Trophoblast cell (in vitro differentiated cells and primary cell): ENCODE measurements around the gene RASGRF1.

ENCODE experiments used
- DNase-seq, 2 donors: peaks; one replicate each; pipeline ENCODE4 v3.0.0-alpha.2; 2016
- H2AFZ ChIP-seq: 2 replicates; pipeline ENCODE4 v1.6.1; 2013; ENCODE audit warnings: low read length, moderate library complexity, mild to moderate bottlenecking; ENCODE audit not compliant: insufficient read depth, poor library complexity
- H2AK5ac ChIP-seq: 2 replicates; pipeline ENCODE4 v1.6.1; 2013; ENCODE audit warnings: mild to moderate bottlenecking, low read length
- H2BK120ac ChIP-seq: 2 replicates; pipeline ENCODE4 v1.6.1; 2013; ENCODE audit warnings: low read length, mild to moderate bottlenecking, moderate library complexity; ENCODE audit not compliant: insufficient read depth, poor library complexity
- H2BK12ac ChIP-seq: 2 replicates; pipeline ENCODE4 v1.6.1; 2013; ENCODE audit warnings: mild to moderate bottlenecking, low read length, moderate library complexity
- H2BK5ac ChIP-seq: 2 replicates; pipeline ENCODE4 v1.6.1; 2013; ENCODE audit warnings: low read length, low read depth, moderate library complexity, mild to moderate bottlenecking; ENCODE audit not compliant: poor library complexity
- H3K14ac ChIP-seq: 2 replicates; pipeline ENCODE4 v1.6.1; 2013; ENCODE audit warnings: mild to moderate bottlenecking, low read length
- H3K18ac ChIP-seq: 2 replicates; pipeline ENCODE4 v1.6.1; 2013; ENCODE audit warnings: mild to moderate bottlenecking, low read length
- H3K23ac ChIP-seq: 2 replicates; pipeline ENCODE4 v1.6.1; 2013; ENCODE audit warnings: low read length
- H3K27ac ChIP-seq: 2 replicates; pipeline ENCODE4 v1.5.1; 2013; ENCODE audit warnings: low read depth, mild to moderate bottlenecking, inconsistent platforms, low read length, moderate library complexity
- H3K27me3 ChIP-seq: 2 replicates; pipeline ENCODE4 v1.6.1; 2013; ENCODE audit warnings: inconsistent platforms, mild to moderate bottlenecking, low read length, moderate library complexity; ENCODE audit not compliant: insufficient read depth
- H3K36me3 ChIP-seq, 2 experiments: 1 replicate in 1 of 2; 2 replicates in 1 of 2; pipeline ENCODE4 v1.6.1; 2013; ENCODE audit warnings: low read length in 2 of 2, mild to moderate bottlenecking in 2 of 2, moderate library complexity in 1 of 2; ENCODE audit not compliant: insufficient read depth in 2 of 2, control insufficient read depth in 1 of 2
- H3K4ac ChIP-seq: 2 replicates; pipeline ENCODE4 v1.6.1; 2013; ENCODE audit warnings: low read depth, mild to moderate bottlenecking, low read length, moderate library complexity
- H3K4me1 ChIP-seq, 2 experiments: 1 replicate in 1 of 2; 2 replicates in 1 of 2; pipeline ENCODE4 v1.6.1; 2013; ENCODE audit warnings: low read length in 2 of 2, mild to moderate bottlenecking in 2 of 2, moderate library complexity in 1 of 2; ENCODE audit not compliant: insufficient read depth in 2 of 2, control insufficient read depth in 1 of 2
- H3K4me2 ChIP-seq: 2 replicates; pipeline ENCODE4 v1.6.1; 2013; ENCODE audit warnings: inconsistent platforms, mild to moderate bottlenecking, low read length, moderate library complexity
- H3K4me3 ChIP-seq: 2 replicates; pipeline ENCODE4 v1.5.1; 2013; ENCODE audit warnings: mild to moderate bottlenecking, low read depth, low read length, inconsistent platforms
- H3K79me1 ChIP-seq: one replicate; pipeline ENCODE4 v1.6.1; 2013; ENCODE audit warnings: low read length
- H3K79me2 ChIP-seq: 2 replicates; pipeline ENCODE4 v1.6.1; 2013; ENCODE audit warnings: low read length, mild to moderate bottlenecking; ENCODE audit not compliant: control insufficient read depth, insufficient read depth, poor library complexity
- H3K9ac ChIP-seq: 2 replicates; pipeline ENCODE4 v1.6.1; 2013; ENCODE audit warnings: mild to moderate bottlenecking, low read length
- H3K9me3 ChIP-seq: 2 replicates; pipeline ENCODE4 v1.6.1; 2013; ENCODE audit warnings: low read depth, mild to moderate bottlenecking, control low read depth, inconsistent platforms, low read length; ENCODE audit not compliant: insufficient read depth
- H4K12ac ChIP-seq: 2 replicates; pipeline ENCODE4 v1.6.1; 2013; ENCODE audit warnings: low read depth, mild to moderate bottlenecking, low read length, moderate library complexity
- H4K8ac ChIP-seq: 2 replicates; pipeline ENCODE4 v1.6.1; 2013; ENCODE audit warnings: low read depth, mild to moderate bottlenecking, low read length, moderate library complexity
- H4K91ac ChIP-seq: one replicate; pipeline ENCODE4 v1.6.1; 2013; ENCODE audit warnings: low read depth, mild to moderate bottlenecking, low read length, moderate library complexity
- WGBS: extraction: QIAGEN DNeasy Blood & Tissue Kit; methylation state at CpG from one replicate; pipeline ENCODE4 v1.1.7; 2013; ENCODE audit warnings: missing lambda C conversion rate; ENCODE audit not compliant: insufficient read length, insufficient coverage; ENCODE audit errors: extremely low coverage; 5-methylcytosine and 5-hydroxymethylcytosine counted together

RASGRF1 gene

GRCh38 chr15:78942741-78943140 lies 147.8 kb downstream of the RASGRF1 start:
- no peak overlapping the region for H2BK120ac ChIP-seq
- peaks cover 6 to 15% of the 10 kb centered on the region in 2 experiments for H3K4me1 ChIP-seq
- H4K12ac ChIP-seq = no peak overlapping the region
- H2AFZ ChIP-seq = no peak overlapping the region
- DNase-seq = no peak
- H2BK5ac ChIP-seq = no peak overlapping the region
- no peak overlapping the region for H2BK12ac ChIP-seq
- peaks cover 1% of the 10 kb centered on the region for H3K79me2 ChIP-seq
- no peak overlapping the region for H3K4me2 ChIP-seq
- no peak overlapping the region for H3K18ac ChIP-seq
- H3K27ac ChIP-seq = no peak overlapping the region
- no peaks in the 10 kb centered on the region for H3K9me3 ChIP-seq
- no peak overlapping the region for H3K4me3 ChIP-seq
- no peak overlapping the region for H3K23ac ChIP-seq
- H4K8ac ChIP-seq = no peak overlapping the region
- H3K9ac ChIP-seq = no peak overlapping the region
- WGBS = no CpG with 5 or more reads among the region's 4 CpGs
- no peaks in the 10 kb centered on the region for H3K27me3 ChIP-seq
- no peak overlapping the region for H4K91ac ChIP-seq
- H3K36me3 ChIP-seq = no peaks in the 10 kb centered on the region
- H3K14ac ChIP-seq = no peak overlapping the region
- H3K4ac ChIP-seq = no peak overlapping the region
- no peak overlapping the region for H2AK5ac ChIP-seq
- peaks cover 6% of the 10 kb centered on the region for H3K79me1 ChIP-seq

- Histone ChIP-seq H3K23ac (no peak overlapping the region), H3K4ac (no peak overlapping the region), H3K36me3 (peaks cover 0 to 3% of the 10 kb centered on the region in 2 experiments), H4K8ac (no peak overlapping the region), H2BK5ac (no peak overlapping the region), H3K4me2 (no peak overlapping the region), H3K27me3 (no peaks in the 10 kb centered on the region), H3K14ac (no peak overlapping the region), H2BK12ac (no peak overlapping the region), H3K79me2 (no peaks in the 10 kb centered on the region), H3K9ac (no peak overlapping the region), H2BK120ac (no peak overlapping the region), H2AFZ (no peak overlapping the region), H3K27ac (no peak overlapping the region), H3K18ac (no peak overlapping the region), H4K12ac (no peak overlapping the region), H4K91ac (no peak overlapping the region), H2AK5ac (no peak overlapping the region), H3K9me3 (no peaks in the 10 kb centered on the region), H3K4me1 (peaks cover 2% of the 10 kb centered on the region in 2 experiments), H3K79me1 (no peaks in the 10 kb centered on the region), H3K4me3 (no peak overlapping the region)
- no peak for DNase-seq
- no CpG with 5 or more reads among the region's 6 CpGs for WGBS
These were observed 151.7 kb downstream of the RASGRF1 start for GRCh38 chr15:78938658-78939488.

- H2AK5ac ChIP-seq = no peak overlapping the region
- no peak overlapping the region for H2BK12ac ChIP-seq
- no peak overlapping the region for H3K4me2 ChIP-seq
- H4K12ac ChIP-seq = no peak overlapping the region
- no peak overlapping the region for H3K4ac ChIP-seq
- peaks cover 2% of the 10 kb centered on the region for H3K9me3 ChIP-seq
- no peak overlapping the region for H3K9ac ChIP-seq
- H4K91ac ChIP-seq = no peak overlapping the region
- no peak overlapping the region for H2BK120ac ChIP-seq
- H3K4me3 ChIP-seq = no peak overlapping the region
- H3K18ac ChIP-seq = no peak overlapping the region
- no peak overlapping the region for H2AFZ ChIP-seq
- no peaks in the 10 kb centered on the region for H3K4me1 ChIP-seq
- no peak overlapping the region for H3K23ac ChIP-seq
- H4K8ac ChIP-seq = no peak overlapping the region
- H3K36me3 ChIP-seq = peaks cover 0 to 3% of the 10 kb centered on the region in 2 experiments
- no peaks in the 10 kb centered on the region for H3K79me1 ChIP-seq
- H3K14ac ChIP-seq = no peak overlapping the region
- DNase-seq = no peak
- H2BK5ac ChIP-seq = no peak overlapping the region
- no peaks in the 10 kb centered on the region for H3K79me2 ChIP-seq
- no CpG with 5 or more reads among the region's 14 CpGs for WGBS
- H3K27me3 ChIP-seq = no peaks in the 10 kb centered on the region
- H3K27ac ChIP-seq = no peak overlapping the region
These were observed 153.3 kb downstream of the RASGRF1 start for GRCh38 chr15:78937132-78937739.

GRCh38 chr15:78934655-78935023 lies 155.9 kb downstream of the RASGRF1 start:
- DNase-seq = no peak
- Histone ChIP-seq H3K23ac (no peak overlapping the region), H2AFZ (no peak overlapping the region), H2BK120ac (no peak overlapping the region), H2BK5ac (no peak overlapping the region), H2AK5ac (no peak overlapping the region), H3K9ac (no peak overlapping the region), H3K27ac (no peak overlapping the region), H2BK12ac (no peak overlapping the region), H3K9me3 (peaks cover 2% of the 10 kb centered on the region), H3K36me3 (peaks cover 0 to 4% of the 10 kb centered on the region in 2 experiments), H4K91ac (no peak overlapping the region), H3K4me1 (no peaks in the 10 kb centered on the region), H3K4ac (no peak overlapping the region), H3K4me3 (no peak overlapping the region), H3K79me2 (no peaks in the 10 kb centered on the region), H3K4me2 (no peak overlapping the region), H3K79me1 (no peaks in the 10 kb centered on the region), H4K12ac (no peak overlapping the region), H3K18ac (no peak overlapping the region), H3K27me3 (no peaks in the 10 kb centered on the region), H4K8ac (no peak overlapping the region), H3K14ac (no peak overlapping the region)
- WGBS = no CpG with 5 or more reads among the region's 5 CpGs
